CD4-positive, alpha-beta memory T cell (primary cell): ENCODE results near the gene CLOCK. TPM values are rescaled to one million over a fixed set of nuclear protein-coding genes. Genes with fewer than 3 reads are reported as not detected.

Source experiments
- CTCF ChIA-PET: fragments of 350-600 bp; sonication (Branson Sonifier 250); formaldehyde crosslinking; loops from one replicate; lab custom pipeline; 2021; ENCODE audit warnings: inconsistent platforms; ENCODE audit not compliant: partially characterized antibody; lab: Charles Lee
- POLR2A ChIA-PET: fragments of 350-600 bp; sonication (Branson Sonifier 250); formaldehyde crosslinking; loops from one replicate; lab custom pipeline; 2021; ENCODE audit not compliant: partially characterized antibody; lab: Charles Lee
- DNase-seq, 5 donors: peaks; one replicate each; pipeline versions ENCODE4 v3.0.0 to v3.0.0-alpha.2; 2020 to 2022; ENCODE audit warnings: mixed read lengths in 1 of 5
- H3K27ac ChIP-seq: one replicate; pipeline ENCODE4 v1.7.0; 2013; ENCODE audit warnings: low read depth, low read length
- H3K27me3 ChIP-seq: 2 replicates; pipeline ENCODE4 v1.7.0; 2013; ENCODE audit warnings: mild to moderate bottlenecking, low read length, moderate library complexity; ENCODE audit not compliant: insufficient read depth
- H3K36me3 ChIP-seq: 2 replicates; pipeline ENCODE4 v1.7.0; 2013; ENCODE audit warnings: mild to moderate bottlenecking, low read length, moderate library complexity; ENCODE audit not compliant: insufficient read depth
- H3K4me1 ChIP-seq: 2 replicates; pipeline ENCODE4 v1.7.0; 2013; ENCODE audit warnings: mild to moderate bottlenecking, low read length, moderate library complexity; ENCODE audit not compliant: insufficient read depth
- H3K4me3 ChIP-seq, 2 donors: one replicate each; pipeline ENCODE4 v1.7.0; 2013; ENCODE audit warnings: low read length in 2 of 2, mild to moderate bottlenecking in 1 of 2
- H3K9me3 ChIP-seq, 2 donors: one replicate each; pipeline ENCODE4 v1.7.0; 2013; ENCODE audit warnings: low read length in 2 of 2, control low read depth in 1 of 2; ENCODE audit not compliant: control insufficient read depth in 1 of 2
- H3K27ac Mint-ChIP-seq, 7 donors: one replicate each; pipeline ENCODE4 v1.8.0; 2020 to 2021; ENCODE audit warnings: mixed read lengths in 7 of 7, mild to moderate bottlenecking in 6 of 7, inconsistent platforms in 3 of 7, moderate library complexity in 3 of 7
- H3K27me3 Mint-ChIP-seq, 2 donors: one replicate each; pipeline ENCODE4 v1.8.0; 2020 to 2021; ENCODE audit warnings: mixed read lengths in 2 of 2
- H3K36me3 Mint-ChIP-seq, 2 donors: one replicate each; pipeline ENCODE4 v1.8.0; 2020 to 2021; ENCODE audit warnings: mixed read lengths in 2 of 2, inconsistent platforms in 1 of 2, mild to moderate bottlenecking in 1 of 2
- H3K4me1 Mint-ChIP-seq, 4 donors: one replicate each; pipeline ENCODE4 v1.8.0; 2020 to 2021; ENCODE audit warnings: mixed read lengths in 4 of 4, mild to moderate bottlenecking in 1 of 4
- H3K4me3 Mint-ChIP-seq, 8 donors: one replicate each; pipeline ENCODE4 v1.8.0; 2020 to 2021; ENCODE audit warnings: mixed read lengths in 8 of 8, mild to moderate bottlenecking in 7 of 8, moderate library complexity in 6 of 8, inconsistent platforms in 3 of 8
- H3K9me3 Mint-ChIP-seq, 8 donors: one replicate each; pipeline ENCODE4 v1.8.0; 2020 to 2021; ENCODE audit warnings: mixed read lengths in 8 of 8, mild to moderate bottlenecking in 5 of 8, inconsistent platforms in 3 of 8, moderate library complexity in 1 of 8
- intact Hi-C: fragments of 100-400 bp; cut with micrococcal nuclease; formaldehyde crosslinking; loops from one replicate; pipeline ENCODE4 v1.15.1; 2023
- polyA plus RNA-seq, 2 donors: library from polyadenylated mRNA; unstranded; fragments of 300-500 nt; fragmentation: Illumina TruSeq; gene quantifications; one replicate each; pipeline ENCODE4 v1.2.3, GENCODE V29; 2021
- total RNA-seq, 2 experiments: library from RNA; stranded (reverse); gene quantifications; one replicate each; pipeline ENCODE4 v1.2.3, GENCODE V29; 2021

Gene CLOCK
- total and polyA plus RNA-seq, 4 experiments from 2014 or later = 2.1 to 15.4 (median 9.8) TPM

DNA sequence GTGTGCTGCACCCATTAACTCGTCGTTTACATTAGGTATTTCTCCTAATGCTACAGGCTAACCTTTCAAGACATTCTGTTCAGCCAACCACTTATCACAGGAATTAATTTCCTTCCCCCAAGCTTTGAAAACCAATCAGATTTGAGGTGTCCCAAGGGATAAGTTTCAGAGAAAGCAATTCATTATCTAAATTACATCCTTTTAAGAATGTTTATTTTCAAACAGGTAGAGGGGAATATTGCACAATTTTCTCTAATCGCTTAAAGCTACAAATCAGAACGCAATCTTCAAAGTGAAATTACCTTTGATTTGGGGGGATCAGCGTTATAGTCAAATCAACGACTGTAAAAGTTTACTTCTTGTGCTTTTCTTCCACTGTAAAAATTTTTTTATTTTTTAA is 1.6 kb downstream of the CLOCK start:
- Mint-ChIP-seq H3K27ac (peak overlapping the region; percentile 89 to 98 (median 95)), H3K9me3 (no peaks in the 10 kb centered on the region), H3K27me3 (no peaks in the 10 kb centered on the region), H3K4me1 (peaks cover 37 to 75% (median 47%) of the 10 kb centered on the region in 4 donors), H3K4me3 (peak overlapping the region; percentile 92 to 99 (median 96)), H3K36me3 (peaks cover 3 to 4% of the 10 kb centered on the region in 2 donors)
- no peak for DNase-seq
- Histone ChIP-seq H3K27ac (peak overlapping the region; percentile 75), H3K27me3 (no peaks in the 10 kb centered on the region), H3K9me3 (no peaks in the 10 kb centered on the region), H3K36me3 (no peaks in the 10 kb centered on the region), H3K4me1 (peaks cover 32% of the 10 kb centered on the region), H3K4me3 (peak overlapping the region; percentile 30 to 68)
- CTCF ChIA-PET = interaction anchor here (0.9 to 3.0 kb wide), 7 partner anchors 9 to 200 kb away, joined by 3 to 20 read pairs (median 4); partner anchors contain the start of gene SRD5A3
- POLR2A ChIA-PET = interaction anchor here (0.8 to 3.2 kb wide), 15 partner anchors 7 to 1433 kb away, joined by 3 to 53 read pairs (median 9); partner anchors contain the start of genes AASDH, CEP135, EXOC1 and NOA1
- intact Hi-C loops = loop anchor here (2.0 to 10.0 kb wide), 8 partner anchors 63 to 1432 kb away; partner anchors contain the start of genes AASDH, CEP135, NOA1 and PAICS

- Histone ChIP-seq H3K4me1 (peaks cover 39% of the 10 kb centered on the region), H3K4me3 (no peak overlapping the region), H3K36me3 (no peaks in the 10 kb centered on the region), H3K27me3 (no peaks in the 10 kb centered on the region), H3K27ac (no peak overlapping the region), H3K9me3 (no peaks in the 10 kb centered on the region)
- ChIA-PET POLR2A (no interaction called here), CTCF (interaction anchor here (1.1 to 1.6 kb wide), 2 partner anchors 14 to 149 kb away, joined by 3 read pairs; no protein-coding TSS in a partner anchor)
- no peaks in the 10 kb centered on the region for H3K9me3 Mint-ChIP-seq
- peaks cover 39 to 81% (median 52%) of the 10 kb centered on the region in 4 donors for H3K4me1 Mint-ChIP-seq
- intact Hi-C loops = loop anchor here (2.0 to 10.0 kb wide), 2 partner anchors 323 to 599 kb away; no protein-coding TSS in a partner anchor
- peak overlapping the region in 3 of 8 donors; percentile 20 to 34 (median 32) for H3K4me3 Mint-ChIP-seq
- no peaks in the 10 kb centered on the region for H3K27me3 Mint-ChIP-seq
- peak overlapping the region in 5 of 7 donors; percentile 32 to 98 (median 43) for H3K27ac Mint-ChIP-seq
- no peak for DNase-seq
- H3K36me3 Mint-ChIP-seq = peaks cover 3 to 4% of the 10 kb centered on the region in 2 donors
These were observed 2.9 kb downstream of the CLOCK start for GRCh38 chr4:55543858-55544257.

DNA sequence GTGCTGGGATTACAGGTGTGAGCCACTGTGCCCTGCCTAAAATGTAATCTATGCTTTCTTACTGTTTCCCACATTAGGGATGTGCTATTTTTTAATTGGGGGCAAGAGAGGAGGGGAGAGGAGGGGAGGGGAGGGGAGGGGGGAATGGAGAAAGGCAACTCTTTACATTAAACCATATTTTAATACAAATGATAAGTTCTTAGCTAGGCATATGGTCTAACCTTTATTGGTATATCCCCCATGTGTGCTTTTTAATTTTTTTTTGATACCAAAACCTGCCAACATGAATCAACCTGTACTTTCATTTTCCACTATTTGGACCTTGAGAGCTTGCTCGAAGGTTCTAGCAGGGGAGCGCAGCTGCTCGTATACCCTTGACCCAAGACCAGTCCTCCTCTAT is 6.4 kb downstream of the CLOCK start:
- Mint-ChIP-seq H3K4me3 (peak overlapping the region in 2 of 8 donors; percentile 36 to 39), H3K36me3 (peaks cover 0 to 11% of the 10 kb centered on the region in 2 donors), H3K4me1 (peaks cover 47 to 81% (median 61%) of the 10 kb centered on the region in 4 donors), H3K27ac (peak overlapping the region in 2 of 7 donors; percentile 17 to 70), H3K9me3 (no peaks in the 10 kb centered on the region), H3K27me3 (no peaks in the 10 kb centered on the region)
- H3K36me3 ChIP-seq = no peaks in the 10 kb centered on the region
- H3K4me1 ChIP-seq = peaks cover 47% of the 10 kb centered on the region
- no peak overlapping the region for H3K4me3 ChIP-seq
- no peaks in the 10 kb centered on the region for H3K9me3 ChIP-seq
- CTCF ChIA-PET = interaction anchor here (1.2 kb wide), 1 partner anchor 14 kb away, joined by 3 read pairs; no protein-coding TSS in a partner anchor
- H3K27me3 ChIP-seq = no peaks in the 10 kb centered on the region
- H3K27ac ChIP-seq = no peak overlapping the region
- POLR2A ChIA-PET = no interaction called here
- intact Hi-C loops = loop anchor here (10.0 kb wide), 1 partner anchor 595 kb away; no protein-coding TSS in a partner anchor
- DNase-seq = no peak

DNA sequence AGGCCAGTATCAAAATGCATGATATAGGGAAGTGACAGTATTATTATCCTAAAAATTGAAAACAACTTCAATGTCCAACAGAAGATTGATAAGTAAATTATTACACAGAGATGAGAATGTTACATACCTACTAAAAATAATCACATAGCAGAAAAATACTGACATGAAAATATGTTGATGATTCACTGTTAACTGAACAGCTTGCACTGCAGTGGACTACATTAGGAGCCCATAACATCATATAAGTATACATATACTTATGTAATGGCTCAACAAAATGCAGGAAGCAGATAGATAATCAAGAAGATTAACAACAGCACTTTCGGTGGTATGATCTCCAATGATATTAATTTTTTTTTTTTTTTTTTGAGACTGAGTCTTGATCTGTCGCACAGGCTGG is 7.1 kb downstream of the CLOCK start:
- H3K4me1 Mint-ChIP-seq = peaks cover 43 to 75% (median 56%) of the 10 kb centered on the region in 4 donors
- H3K4me3 Mint-ChIP-seq = peak overlapping the region in 2 of 8 donors; percentile 5 to 20
- Histone ChIP-seq H3K27me3 (no peaks in the 10 kb centered on the region), H3K27ac (no peak overlapping the region), H3K4me3 (no peak overlapping the region), H3K4me1 (peaks cover 42% of the 10 kb centered on the region), H3K36me3 (no peaks in the 10 kb centered on the region), H3K9me3 (no peaks in the 10 kb centered on the region)
- H3K9me3 Mint-ChIP-seq = no peaks in the 10 kb centered on the region
- H3K36me3 Mint-ChIP-seq = peaks cover 0 to 11% of the 10 kb centered on the region in 2 donors
- H3K27ac Mint-ChIP-seq = peak overlapping the region in 1 of 7 donors; percentile 63
- no peaks in the 10 kb centered on the region for H3K27me3 Mint-ChIP-seq
- ChIA-PET POLR2A (no interaction called here), CTCF (interaction anchor here (1.2 to 2.9 kb wide), 2 partner anchors 15 to 194 kb away, joined by 3 to 10 read pairs; partner anchors contain the start of gene SRD5A3)
- DNase-seq = no peak
- intact Hi-C loops = loop anchor here (10.0 kb wide), 1 partner anchor 595 kb away; no protein-coding TSS in a partner anchor

DNA sequence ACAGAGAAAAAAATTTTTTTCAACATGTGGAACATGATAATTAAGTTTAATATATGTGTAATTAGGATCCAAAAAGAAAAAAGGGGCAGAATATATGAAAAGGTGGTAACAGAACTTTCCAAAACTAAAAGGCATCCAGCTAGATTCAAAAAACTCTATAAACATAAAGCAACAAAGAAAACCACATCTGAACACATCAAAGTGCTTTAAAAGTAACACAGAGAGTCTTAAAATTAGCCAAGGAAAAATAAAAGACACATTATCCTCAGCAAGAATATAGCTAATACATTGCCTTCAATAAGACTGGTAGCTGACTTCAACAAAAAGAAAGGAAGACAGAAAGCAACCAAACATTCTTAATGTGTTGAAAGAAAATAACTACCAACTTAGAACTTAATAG is 8.2 kb downstream of the CLOCK start:
- peaks cover 39 to 73% (median 51%) of the 10 kb centered on the region in 4 donors for H3K4me1 Mint-ChIP-seq
- peaks cover 8 to 19% of the 10 kb centered on the region in 2 donors for H3K36me3 Mint-ChIP-seq
- no peak overlapping the region for H3K27ac ChIP-seq
- H3K4me3 ChIP-seq = no peak overlapping the region
- peaks cover 30% of the 10 kb centered on the region for H3K4me1 ChIP-seq
- intact Hi-C loops = no loop called here
- H3K27me3 ChIP-seq = no peaks in the 10 kb centered on the region
- no peaks in the 10 kb centered on the region for H3K27me3 Mint-ChIP-seq
- CTCF ChIA-PET = interaction anchor here (0.9 to 2.9 kb wide), 3 partner anchors 8 to 193 kb away, joined by 3 to 10 read pairs (median 3); partner anchors contain the start of gene SRD5A3
- H3K27ac Mint-ChIP-seq = peak overlapping the region in 2 of 7 donors; percentile 63 to 81
- H3K36me3 ChIP-seq = no peaks in the 10 kb centered on the region
- H3K9me3 ChIP-seq = no peaks in the 10 kb centered on the region
- DNase-seq = no peak
- H3K4me3 Mint-ChIP-seq = peak overlapping the region in 5 of 8 donors; percentile 15 to 66 (median 49)
- peaks cover 0 to 4% (median 1%) of the 10 kb centered on the region in 8 donors for H3K9me3 Mint-ChIP-seq
- POLR2A ChIA-PET = interaction anchor here (1.8 kb wide), 1 partner anchor 7 kb away, joined by 10 read pairs; the partner anchor contains the start of gene CLOCK

DNA sequence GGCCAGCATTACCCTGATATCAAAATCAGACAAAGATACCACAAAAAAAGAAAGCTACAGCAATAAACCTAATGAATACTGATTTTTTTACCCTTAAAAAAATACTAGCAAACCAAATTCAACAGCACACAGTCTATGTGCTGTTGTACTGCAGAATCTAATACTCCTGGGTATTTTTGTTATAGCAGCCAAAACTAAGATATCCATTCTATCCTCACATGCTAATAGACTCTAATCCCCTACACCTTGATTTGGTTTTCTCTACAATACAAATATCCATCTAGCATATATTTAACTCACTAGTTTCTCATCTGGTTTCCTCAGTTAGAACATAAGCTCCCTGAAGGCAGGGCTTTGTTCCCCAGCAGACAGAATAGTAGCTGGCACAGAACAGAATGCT is 12.4 kb downstream of the CLOCK start:
- H3K27ac ChIP-seq = no peak overlapping the region
- no peaks in the 10 kb centered on the region for H3K36me3 ChIP-seq
- Mint-ChIP-seq H3K36me3 (peaks cover 29 to 45% of the 10 kb centered on the region in 2 donors), H3K4me3 (no peak overlapping the region), H3K9me3 (peaks cover 0 to 28% (median 13%) of the 10 kb centered on the region in 8 donors), H3K27me3 (no peaks in the 10 kb centered on the region), H3K27ac (no peak overlapping the region), H3K4me1 (peaks cover 30 to 49% (median 39%) of the 10 kb centered on the region in 4 donors)
- H3K27me3 ChIP-seq = no peaks in the 10 kb centered on the region
- no peak for DNase-seq
- H3K9me3 ChIP-seq = no peaks in the 10 kb centered on the region
- ChIA-PET CTCF (interaction anchor here (1.1 kb wide), 1 partner anchor 12 kb away, joined by 4 read pairs; the partner anchor contains the start of gene CLOCK), POLR2A (interaction anchor here (1.9 kb wide), 1 partner anchor 11 kb away, joined by 15 read pairs; no protein-coding TSS in a partner anchor)
- H3K4me3 ChIP-seq = no peak overlapping the region
- intact Hi-C loops = no loop called here
- peaks cover 21% of the 10 kb centered on the region for H3K4me1 ChIP-seq

GRCh38 chr4:55530691-55531090 is 16.0 kb downstream of the CLOCK start:
- intact Hi-C loops = no loop called here
- no peak overlapping the region for H3K27ac Mint-ChIP-seq
- H3K4me3 Mint-ChIP-seq = no peak overlapping the region
- H3K27ac ChIP-seq = no peak overlapping the region
- H3K36me3 Mint-ChIP-seq = peaks cover 31 to 44% of the 10 kb centered on the region in 2 donors
- POLR2A ChIA-PET = interaction anchor here (1.7 kb wide), 1 partner anchor 15 kb away, joined by 4 read pairs; no protein-coding TSS in a partner anchor
- H3K27me3 ChIP-seq = no peaks in the 10 kb centered on the region
- no peaks in the 10 kb centered on the region for H3K4me1 ChIP-seq
- no peaks in the 10 kb centered on the region for H3K27me3 Mint-ChIP-seq
- H3K4me1 Mint-ChIP-seq = peaks cover 13 to 28% (median 21%) of the 10 kb centered on the region in 4 donors
- no peak overlapping the region for H3K4me3 ChIP-seq
- peaks cover 0 to 28% (median 13%) of the 10 kb centered on the region in 8 donors for H3K9me3 Mint-ChIP-seq
- CTCF ChIA-PET = interaction anchor here (0.9 to 1.1 kb wide), 3 partner anchors 8 to 24 kb away, joined by 3 to 4 read pairs (median 3); no protein-coding TSS in a partner anchor
- H3K36me3 ChIP-seq = no peaks in the 10 kb centered on the region
- no peak for DNase-seq
- H3K9me3 ChIP-seq = no peaks in the 10 kb centered on the region
